Measurements from ENCODE around the gene FBXW10.
"Not testable (repeated sequence)": the region's sequence is repeated elsewhere in the genome, so short reads cannot be mapped to it uniquely, and the experiment has no call there.

The FBXW10 gene

GRCh38 chr17:18791402-18791801 lies 47.5 kb downstream of the FBXW10 start:
- not testable (repeated sequence) for H3K27me3 ChIP-seq (ENCODE audit: control insufficient read depth in 1 of 2, insufficient read depth in 2 of 2, low read length in 2 of 2); H3K9me3 ChIP-seq (ENCODE audit: control insufficient read depth in 2 of 2, low read length in 2 of 2); H3K27ac ChIP-seq (ENCODE audit: low read length); H3K9ac ChIP-seq (ENCODE audit: low read length in 2 of 2); H3K36me3 ChIP-seq (ENCODE audit: control insufficient read depth in 2 of 2, insufficient read depth in 2 of 2, low read length in 2 of 2); H3K4me3 ChIP-seq (ENCODE audit: low read length in 2 of 2); H3K4me1 ChIP-seq (ENCODE audit: control insufficient read depth, insufficient read depth, low read length)

GRCh38 chr17:18794841-18795240 lies 51.0 kb downstream of the FBXW10 start:
- H3K9ac ChIP-seq (ENCODE audit: low read length in 2 of 2); H3K4me3 ChIP-seq (ENCODE audit: low read length in 2 of 2); H3K36me3 ChIP-seq (ENCODE audit: control insufficient read depth in 2 of 2, insufficient read depth in 2 of 2, low read length in 2 of 2); H3K27me3 ChIP-seq (ENCODE audit: control insufficient read depth in 1 of 2, insufficient read depth in 2 of 2, low read length in 2 of 2); H3K9me3 ChIP-seq (ENCODE audit: control insufficient read depth in 2 of 2, low read length in 2 of 2); H3K27ac ChIP-seq (ENCODE audit: low read length); H3K4me1 ChIP-seq (ENCODE audit: control insufficient read depth, insufficient read depth, low read length): not testable (repeated sequence)

GRCh38 chr17:18796887-18797286 lies 53.0 kb downstream of the FBXW10 start:
- not testable (repeated sequence) for H3K36me3 ChIP-seq (ENCODE audit: control insufficient read depth in 2 of 2, insufficient read depth in 2 of 2, low read length in 2 of 2); H3K27me3 ChIP-seq (ENCODE audit: control insufficient read depth in 1 of 2, insufficient read depth in 2 of 2, low read length in 2 of 2); H3K27ac ChIP-seq (ENCODE audit: low read length); H3K4me3 ChIP-seq (ENCODE audit: low read length in 2 of 2); H3K4me1 ChIP-seq (ENCODE audit: control insufficient read depth, insufficient read depth, low read length); H3K9me3 ChIP-seq (ENCODE audit: control insufficient read depth in 2 of 2, low read length in 2 of 2); H3K9ac ChIP-seq (ENCODE audit: low read length in 2 of 2)

- H3K27me3 ChIP-seq (ENCODE audit: control insufficient read depth in 1 of 2, insufficient read depth in 2 of 2, low read length in 2 of 2); H3K27ac ChIP-seq (ENCODE audit: low read length); H3K36me3 ChIP-seq (ENCODE audit: control insufficient read depth in 2 of 2, insufficient read depth in 2 of 2, low read length in 2 of 2); H3K4me1 ChIP-seq (ENCODE audit: control insufficient read depth, insufficient read depth, low read length); H3K4me3 ChIP-seq (ENCODE audit: low read length in 2 of 2); H3K9me3 ChIP-seq (ENCODE audit: control insufficient read depth in 2 of 2, low read length in 2 of 2); H3K9ac ChIP-seq (ENCODE audit: low read length in 2 of 2): not testable (repeated sequence)
Measured at GRCh38 chr17:18803458-18804245, 59.8 kb downstream of the FBXW10 start.

GRCh38 chr17:18815924-18816323 lies 72.1 kb downstream of the FBXW10 start:
- H3K4me3 ChIP-seq (ENCODE audit: low read length in 2 of 2); H3K36me3 ChIP-seq (ENCODE audit: control insufficient read depth in 2 of 2, insufficient read depth in 2 of 2, low read length in 2 of 2); H3K9ac ChIP-seq (ENCODE audit: low read length in 2 of 2): not testable (repeated sequence)

GRCh38 chr17:18816489-18817371 lies 72.9 kb downstream of the FBXW10 start:
- H3K4me1 ChIP-seq (ENCODE audit: control insufficient read depth, insufficient read depth, low read length); H3K9me3 ChIP-seq (ENCODE audit: control insufficient read depth in 2 of 2, low read length in 2 of 2); H3K36me3 ChIP-seq (ENCODE audit: control insufficient read depth in 2 of 2, insufficient read depth in 2 of 2, low read length in 2 of 2); H3K27me3 ChIP-seq (ENCODE audit: control insufficient read depth in 1 of 2, insufficient read depth in 2 of 2, low read length in 2 of 2); H3K27ac ChIP-seq (ENCODE audit: low read length); H3K4me3 ChIP-seq (ENCODE audit: low read length in 2 of 2); H3K9ac ChIP-seq (ENCODE audit: low read length in 2 of 2): not testable (repeated sequence)

More at GRCh38 chr17:18815924-18816323, 72.1 kb downstream of the FBXW10 start:
- H3K27ac ChIP-seq (ENCODE audit: low read length); H3K9me3 ChIP-seq (ENCODE audit: control insufficient read depth in 2 of 2, low read length in 2 of 2); H3K4me1 ChIP-seq (ENCODE audit: control insufficient read depth, insufficient read depth, low read length); H3K27me3 ChIP-seq (ENCODE audit: control insufficient read depth in 1 of 2, insufficient read depth in 2 of 2, low read length in 2 of 2): not testable (repeated sequence)

- not testable (repeated sequence) for H3K9me3 ChIP-seq (ENCODE audit: control insufficient read depth in 2 of 2, low read length in 2 of 2); H3K27ac ChIP-seq (ENCODE audit: low read length); H3K27me3 ChIP-seq (ENCODE audit: control insufficient read depth in 1 of 2, insufficient read depth in 2 of 2, low read length in 2 of 2); H3K9ac ChIP-seq (ENCODE audit: low read length in 2 of 2); H3K4me3 ChIP-seq (ENCODE audit: low read length in 2 of 2); H3K4me1 ChIP-seq (ENCODE audit: control insufficient read depth, insufficient read depth, low read length); H3K36me3 ChIP-seq (ENCODE audit: control insufficient read depth in 2 of 2, insufficient read depth in 2 of 2, low read length in 2 of 2)
Measured at GRCh38 chr17:18821430-18821829, 77.6 kb downstream of the FBXW10 start.

GRCh38 chr17:18827613-18828012 lies 83.8 kb downstream of the FBXW10 start:
- not testable (repeated sequence) for H3K27ac ChIP-seq (ENCODE audit: low read length); H3K9ac ChIP-seq (ENCODE audit: low read length in 2 of 2); H3K27me3 ChIP-seq (ENCODE audit: control insufficient read depth in 1 of 2, insufficient read depth in 2 of 2, low read length in 2 of 2); H3K4me3 ChIP-seq (ENCODE audit: low read length in 2 of 2); H3K36me3 ChIP-seq (ENCODE audit: control insufficient read depth in 2 of 2, insufficient read depth in 2 of 2, low read length in 2 of 2); H3K4me1 ChIP-seq (ENCODE audit: control insufficient read depth, insufficient read depth, low read length); H3K9me3 ChIP-seq (ENCODE audit: control insufficient read depth in 2 of 2, low read length in 2 of 2)
